ENCODE data around the gene KRT40.

KRT40 gene

GRCh38 chr17:40950176-40950575 is 34.0 kb downstream of the KRT40 start:
- no peak for DNase-seq

GRCh38 chr17:40949418-40949817 is 34.7 kb downstream of the KRT40 start:
- no peak for DNase-seq

- no peak for DNase-seq
Observed at GRCh38 chr17:40947929-40948328, 36.2 kb downstream of the KRT40 start.

GRCh38 chr17:40945414-40945813 is 38.7 kb downstream of the KRT40 start:
- DNase-seq: no peak

GRCh38 chr17:40944531-40944930 is 39.6 kb downstream of the KRT40 start:
- no peak for DNase-seq

- DNase-seq: no peak
Observed at GRCh38 chr17:40942553-40942952, 41.6 kb downstream of the KRT40 start.

- DNase-seq: no peak
Observed at GRCh38 chr17:40940266-40940665, 43.9 kb downstream of the KRT40 start.

GRCh38 chr17:40938981-40939380 is 45.1 kb downstream of the KRT40 start:
- no peak for DNase-seq

GRCh38 chr17:40937384-40937819 is 46.7 kb downstream of the KRT40 start, which contains the start of gene KRT23:
Gene KRT23 (minus strand): TSS chr17:40937646. CDS start chr17:40936603, 1,043 bp downstream.
- DNase-seq: no peak

GRCh38 chr17:40936976-40937375 is 47.1 kb downstream of the KRT40 start:
- DNase-seq: no peak

- DNase-seq: no peak
Observed at GRCh38 chr17:40936437-40936971, 47.6 kb downstream of the KRT40 start.

GRCh38 chr17:40935624-40936023 is 48.5 kb downstream of the KRT40 start:
- DNase-seq: no peak

GRCh38 chr17:40932608-40933007 is 51.5 kb downstream of the KRT40 start:
- no peak for DNase-seq

GRCh38 chr17:40931311-40931710 is 52.8 kb downstream of the KRT40 start:
- DNase-seq: no peak
